Inflammatory macrophage treated with lipopolysaccharide for 1 hour (primary cell): ENCODE measurements around the gene GPR176.

ENCODE experiments used
- DNase-seq, 2 donors: peaks; one replicate each; pipeline ENCODE4 v3.0.0-alpha.2; 2020 to 2022

Gene GPR176

DNA sequence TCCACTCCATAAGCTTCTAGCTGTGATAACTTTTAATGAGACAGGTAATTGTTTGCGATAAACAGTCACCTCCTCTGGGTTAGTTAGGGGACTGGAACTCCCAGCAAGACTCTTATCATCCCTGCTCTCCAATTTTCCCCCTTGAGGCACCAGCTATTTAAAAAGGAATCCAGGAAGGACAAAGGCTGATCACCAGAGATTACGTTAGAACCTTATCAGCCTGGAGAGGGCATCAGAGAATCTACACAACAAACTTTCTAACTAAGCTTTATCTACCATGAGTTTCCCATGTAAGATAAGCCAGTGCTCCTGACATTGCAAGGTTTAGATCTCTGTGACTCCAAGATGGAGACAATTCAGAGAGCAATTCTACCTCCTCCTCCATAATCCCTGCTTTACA lies 31.3 kb downstream of the GPR176 start:
- no peak for DNase-seq

DNA sequence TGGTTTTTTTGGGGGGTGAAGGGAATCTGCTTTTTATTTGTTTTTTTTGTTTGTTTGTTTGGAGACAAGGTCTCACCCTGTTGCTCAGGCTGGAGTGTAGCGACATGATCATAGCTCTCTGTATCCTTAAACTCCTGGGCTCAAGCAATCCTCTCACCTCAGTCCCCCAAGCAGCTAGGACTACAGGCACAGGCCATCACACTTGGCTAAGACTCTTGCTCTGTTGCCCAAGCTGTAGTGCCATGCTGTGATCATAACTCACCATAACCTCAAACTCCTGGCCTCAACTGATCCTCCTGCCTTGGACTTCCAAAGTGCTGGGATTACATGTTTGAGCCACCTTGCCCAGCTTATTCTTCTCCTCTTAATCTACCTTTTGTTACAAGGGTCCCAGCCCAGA lies 31.8 kb downstream of the GPR176 start:
- DNase-seq, result no peak

DNA sequence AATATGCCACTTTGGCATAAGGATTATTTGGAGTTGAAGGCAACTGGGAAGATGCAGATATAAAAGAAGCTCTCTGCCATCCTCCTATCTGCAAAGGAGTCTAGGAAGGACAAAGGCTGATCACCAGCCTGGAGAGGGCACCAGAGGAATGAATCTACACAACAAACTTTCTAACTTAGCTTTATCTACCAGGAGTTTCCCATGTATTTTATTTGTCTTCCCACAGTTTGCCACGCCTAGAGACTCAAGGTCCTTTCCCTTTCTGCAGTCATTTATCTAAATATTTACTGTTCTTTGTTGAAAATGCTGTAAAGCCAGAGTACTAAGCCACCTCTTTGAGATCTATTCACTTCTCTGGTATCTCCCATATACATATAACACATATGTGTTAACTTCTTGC lies 32.2 kb downstream of the GPR176 start:
- DNase-seq, result peak; percentile 30 to 40

DNA sequence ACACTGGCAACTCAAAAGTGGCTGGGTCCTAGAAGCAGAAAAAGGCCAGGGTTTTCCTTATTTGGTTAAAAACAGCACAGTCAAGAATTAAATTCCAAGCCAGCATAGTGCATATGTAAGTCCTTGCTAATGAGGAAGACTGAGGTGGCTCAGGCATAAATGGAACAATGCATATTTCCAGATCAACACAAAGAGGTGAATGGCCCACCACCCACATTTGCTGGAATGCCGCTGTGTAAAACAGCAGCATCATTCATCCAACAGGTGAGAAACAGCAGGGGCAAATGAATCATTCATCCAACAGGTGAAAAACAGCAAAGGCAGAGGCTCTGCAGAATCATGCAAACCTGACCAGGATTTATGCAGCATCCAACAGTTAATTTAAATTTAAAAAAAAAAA lies 32.9 kb downstream of the GPR176 start:
- no peak for DNase-seq

DNA sequence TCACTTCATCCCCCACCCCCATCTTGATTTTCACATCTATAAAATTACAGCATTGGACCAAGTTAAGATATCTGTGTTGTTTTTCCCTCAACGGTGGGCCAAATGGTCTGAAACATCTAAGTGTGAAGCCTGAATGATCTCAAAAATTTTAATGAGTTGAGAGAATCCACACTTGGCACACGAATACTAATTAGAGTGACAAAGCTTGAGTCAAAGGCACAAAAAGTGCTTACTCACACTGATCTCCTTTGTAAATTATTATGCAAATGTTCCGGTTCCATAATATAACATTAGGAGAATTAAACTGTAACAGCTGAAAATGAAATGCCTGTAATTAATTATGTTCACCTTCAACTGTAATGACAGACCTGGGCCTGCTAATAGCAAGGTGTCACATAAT lies 33.6 kb downstream of the GPR176 start:
- no peak for DNase-seq

DNA sequence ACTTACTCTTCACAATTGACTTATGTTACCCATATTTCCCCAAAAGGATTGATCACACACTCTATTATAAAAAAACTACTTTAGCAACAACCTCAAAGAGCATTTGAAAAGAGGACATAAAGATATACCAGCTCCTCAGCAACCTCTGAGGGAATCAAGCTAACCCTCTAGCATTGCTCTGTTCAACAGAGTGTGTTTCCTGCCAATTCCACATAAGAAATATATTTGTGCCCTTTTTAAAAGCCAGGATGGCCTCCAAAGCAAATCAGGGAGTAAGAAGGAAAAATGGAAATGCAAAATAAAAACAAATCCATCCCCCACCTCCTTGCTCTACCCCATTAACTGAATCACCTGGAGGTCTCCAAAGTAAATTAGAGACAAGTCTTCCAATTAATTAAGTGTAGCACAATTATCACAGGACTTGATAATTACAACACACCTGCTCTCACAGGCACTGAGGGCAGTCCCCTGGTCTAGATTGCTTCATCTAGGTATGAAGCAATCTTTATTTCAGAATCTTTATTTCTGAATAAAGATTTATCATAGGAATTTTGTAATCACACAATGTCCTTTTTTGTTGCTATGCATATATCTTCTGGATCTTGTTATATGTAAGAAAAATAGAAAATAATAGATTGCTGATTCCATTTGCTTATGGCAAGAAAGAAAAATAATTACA lies 34.8 kb downstream of the GPR176 start:
- DNase-seq, result peak in 1 of 2 donors; percentile 13

DNA sequence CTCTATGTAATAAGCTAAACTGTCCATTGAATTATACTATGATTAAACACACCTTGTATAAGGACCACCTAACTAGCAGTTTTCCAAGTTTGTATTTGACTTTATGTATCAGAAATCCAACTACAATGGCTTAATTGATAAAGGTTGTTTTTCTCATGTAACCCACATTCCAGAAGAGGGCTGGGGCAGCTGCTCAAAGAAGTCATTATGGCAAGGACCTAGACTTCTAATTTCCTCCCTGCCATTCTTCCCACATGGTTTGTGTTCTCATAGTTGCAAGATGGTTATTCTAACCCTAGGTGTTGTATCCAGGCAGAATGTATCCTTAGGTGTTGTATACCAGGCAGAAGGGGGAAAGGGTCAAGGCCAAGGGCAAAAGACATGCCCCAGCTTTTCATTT lies 35.7 kb downstream of the GPR176 start:
- DNase-seq, result no peak

DNA sequence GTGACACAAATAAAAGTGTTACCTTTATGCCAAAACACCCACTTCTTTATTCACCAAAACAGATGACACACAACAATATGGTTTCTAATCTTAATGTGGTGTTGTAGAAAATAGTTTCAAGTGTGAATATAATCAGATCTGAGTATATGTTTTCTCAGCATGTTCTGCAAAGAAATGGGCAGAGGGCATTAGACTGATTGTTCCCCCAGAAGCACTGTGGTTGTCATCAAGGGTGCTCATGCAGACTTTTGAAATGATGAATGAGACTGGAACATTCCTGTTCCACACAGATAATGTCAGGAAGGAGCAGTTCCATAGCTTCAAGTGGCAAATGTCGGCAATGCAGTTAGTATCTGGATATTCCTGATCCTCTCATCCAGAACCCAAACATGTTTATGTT lies 37.5 kb downstream of the GPR176 start:
- DNase-seq, result no peak

DNA sequence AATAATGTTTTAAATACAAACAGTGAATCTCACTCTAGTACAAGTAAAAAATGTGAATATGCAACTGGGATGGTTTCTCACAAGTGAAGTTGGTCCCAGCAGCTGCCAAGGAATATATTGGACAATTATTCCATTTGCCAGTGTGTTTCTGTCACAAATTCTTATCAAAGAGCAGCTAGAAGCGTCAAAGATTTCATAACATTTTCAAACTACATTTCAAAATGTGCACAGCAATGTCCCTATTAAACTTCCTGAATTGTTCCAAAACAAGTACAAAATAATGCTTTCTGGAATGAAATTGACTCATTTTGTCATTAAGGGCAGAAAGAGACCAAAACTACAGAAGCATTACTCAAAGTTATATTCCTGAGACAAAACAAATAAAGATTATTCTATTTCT lies 38.3 kb downstream of the GPR176 start:
- DNase-seq, result peak in 1 of 2 donors; percentile 11

DNA sequence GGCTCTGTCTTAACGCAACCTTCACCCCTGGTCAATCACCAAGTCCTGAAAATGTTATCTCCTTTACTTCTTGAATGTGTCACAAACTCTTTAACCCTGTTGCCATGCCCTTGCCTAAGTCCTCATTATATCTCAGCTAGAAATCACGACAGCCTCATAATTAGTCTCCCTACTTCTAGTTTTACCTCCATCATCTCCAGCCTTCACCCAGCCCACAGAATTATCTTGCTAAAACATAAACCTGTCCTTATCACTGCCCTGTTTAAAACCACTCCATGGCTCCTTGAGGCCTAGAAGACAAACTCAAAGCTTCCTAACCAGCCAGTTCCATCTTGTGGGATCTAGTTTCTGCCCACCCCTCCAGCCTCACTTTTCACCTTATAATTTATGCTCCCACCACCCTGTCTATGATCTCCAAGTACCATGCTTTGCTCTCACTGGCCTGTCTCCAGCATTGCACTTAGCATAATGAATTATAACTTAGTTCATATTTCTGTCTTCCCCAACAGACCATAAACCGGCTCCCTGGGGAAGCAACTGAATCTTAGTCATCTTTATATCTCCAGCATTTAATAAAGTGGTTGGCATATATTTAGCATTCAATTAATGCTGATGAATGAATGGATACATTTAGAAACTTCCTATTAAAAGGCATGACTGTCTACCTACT lies 39.2 kb downstream of the GPR176 start:
- DNase-seq, result no peak

DNA sequence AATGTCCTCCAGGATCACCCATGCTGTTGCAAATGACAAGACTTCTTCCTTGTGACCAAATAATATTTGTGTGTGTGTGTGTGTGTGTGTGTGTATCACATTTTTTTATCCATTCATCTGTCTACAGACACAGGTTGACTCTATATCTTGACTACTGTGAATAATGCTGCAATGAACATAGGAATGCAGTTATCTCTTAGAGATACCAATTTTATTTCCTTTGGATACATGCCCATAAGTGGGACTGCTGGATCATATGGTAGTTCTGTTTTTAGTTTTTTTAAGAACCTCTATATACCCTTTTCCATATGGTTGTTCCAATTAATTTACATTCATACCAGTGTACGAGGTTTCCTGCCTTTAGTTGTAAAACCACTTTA lies 41.7 kb downstream of the GPR176 start:
- no peak for DNase-seq

DNA sequence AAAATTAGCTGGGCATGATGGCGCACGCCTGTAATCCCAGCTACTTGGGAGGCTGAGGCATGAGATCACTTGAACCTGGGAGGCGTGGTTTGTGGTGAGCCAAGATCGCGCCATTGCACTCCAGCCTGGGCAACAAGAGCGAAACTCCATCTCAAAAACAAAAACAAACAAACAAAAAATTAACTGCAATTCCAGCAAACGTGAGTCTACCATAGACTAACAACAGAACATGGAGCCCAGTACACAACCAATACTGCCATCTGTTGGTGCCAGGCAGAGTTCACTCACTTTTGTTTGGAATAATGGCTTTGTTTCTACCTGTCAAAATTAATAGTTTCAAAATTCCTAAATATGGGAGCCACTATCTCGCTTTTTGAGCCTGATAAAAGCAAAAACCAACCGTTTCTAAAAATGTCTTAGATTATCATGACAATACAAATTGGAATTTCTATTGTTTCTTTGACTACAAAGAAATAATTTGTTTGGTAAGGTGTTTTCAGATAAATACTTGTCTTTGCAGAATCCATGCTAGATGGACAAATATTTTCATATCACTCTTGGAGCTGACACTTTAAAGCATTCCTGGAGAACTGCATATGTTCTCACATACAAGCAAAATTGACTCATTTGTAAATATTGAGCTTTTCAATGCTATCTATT lies 45.0 kb downstream of the GPR176 start:
- DNase-seq, result peak in 1 of 2 donors; percentile 47

DNA sequence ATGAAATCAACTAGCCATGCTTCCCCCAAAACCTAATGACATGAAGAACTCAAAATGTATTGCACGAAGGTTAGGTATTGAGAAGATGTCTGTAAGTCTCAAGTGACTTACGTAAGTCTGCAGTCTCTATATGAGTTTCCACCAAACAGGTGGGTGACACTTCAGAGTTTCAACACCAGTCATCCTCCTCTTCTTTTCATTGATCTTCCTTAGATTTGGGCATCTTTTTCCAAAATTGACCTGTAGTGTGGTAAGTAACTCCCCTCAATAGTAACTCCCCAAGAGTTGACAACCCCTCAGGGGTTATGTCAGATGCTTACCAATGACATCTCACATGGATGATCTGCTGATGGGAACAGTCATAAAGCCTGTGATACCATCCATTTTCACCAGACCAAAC lies 46.1 kb downstream of the GPR176 start:
- no peak for DNase-seq

DNA sequence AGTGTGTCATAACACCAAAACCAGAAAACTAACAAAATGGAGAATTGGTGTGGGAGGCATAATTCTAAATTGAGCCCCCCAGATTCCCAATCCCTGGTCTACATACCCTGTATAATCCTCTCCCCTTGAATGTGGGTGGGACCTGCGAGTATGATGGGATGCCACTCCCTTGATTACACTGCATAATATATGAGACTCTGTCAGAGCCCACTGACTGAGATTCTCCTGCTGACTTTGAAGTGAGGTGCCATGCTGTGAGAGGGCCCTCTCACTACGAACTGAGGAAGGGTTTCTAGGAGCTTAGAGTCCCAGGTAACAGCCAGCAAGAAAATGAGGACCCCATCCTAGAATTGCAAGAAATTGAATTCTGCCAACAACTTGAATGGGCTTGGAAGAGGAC lies 49.5 kb downstream of the GPR176 start:
- DNase-seq, result no peak

DNA sequence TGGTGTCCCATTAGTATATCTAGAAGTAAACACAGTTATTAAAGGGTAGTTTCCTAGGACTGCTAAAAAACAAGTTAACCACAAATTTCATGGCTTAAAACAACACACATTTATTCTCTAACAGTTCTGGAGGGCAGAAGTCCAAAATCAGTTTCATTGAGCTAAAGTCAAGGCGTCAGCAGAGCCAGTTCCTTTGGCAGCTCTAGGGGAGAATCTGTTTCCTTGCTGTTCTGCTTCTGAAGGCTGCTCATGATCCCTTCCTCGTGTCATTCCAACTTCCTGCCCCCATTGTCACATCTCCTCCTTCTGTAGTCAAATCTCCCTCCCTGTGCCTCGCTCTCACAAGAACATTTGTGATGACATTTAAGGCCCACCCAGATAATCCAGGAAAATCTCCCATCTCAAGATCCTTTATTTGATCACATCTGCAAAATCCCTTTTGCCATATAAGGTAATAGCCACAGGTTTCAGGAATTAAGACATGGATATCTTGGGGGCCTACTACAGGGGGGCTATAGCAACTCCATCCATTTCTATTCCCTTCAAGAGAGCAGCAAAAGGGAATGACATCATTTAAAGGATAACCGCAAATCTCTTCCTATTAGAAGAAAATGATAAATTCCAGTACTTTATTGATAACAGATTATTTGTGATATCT lies 50.1 kb downstream of the GPR176 start:
- no peak for DNase-seq

DNA sequence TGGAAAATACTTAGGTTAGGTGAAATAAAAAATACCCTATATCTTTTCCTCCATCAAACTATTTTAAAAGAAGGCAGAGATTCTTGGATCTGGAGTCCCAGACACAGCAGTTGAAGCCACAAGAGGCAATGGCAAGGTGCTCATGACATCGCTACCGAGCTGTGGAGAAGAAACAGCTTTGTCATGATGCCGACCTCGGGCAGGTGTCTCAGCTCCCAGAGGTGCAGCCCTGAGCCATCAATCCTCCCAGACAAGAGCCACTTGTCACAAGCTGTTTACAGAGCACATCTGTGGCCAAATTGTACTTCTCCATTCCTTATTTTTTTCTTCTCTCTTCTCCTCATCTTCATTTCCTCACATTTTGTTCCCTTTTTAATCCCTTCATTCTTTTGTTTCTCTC lies 50.8 kb downstream of the GPR176 start:
- DNase-seq, result no peak

DNA sequence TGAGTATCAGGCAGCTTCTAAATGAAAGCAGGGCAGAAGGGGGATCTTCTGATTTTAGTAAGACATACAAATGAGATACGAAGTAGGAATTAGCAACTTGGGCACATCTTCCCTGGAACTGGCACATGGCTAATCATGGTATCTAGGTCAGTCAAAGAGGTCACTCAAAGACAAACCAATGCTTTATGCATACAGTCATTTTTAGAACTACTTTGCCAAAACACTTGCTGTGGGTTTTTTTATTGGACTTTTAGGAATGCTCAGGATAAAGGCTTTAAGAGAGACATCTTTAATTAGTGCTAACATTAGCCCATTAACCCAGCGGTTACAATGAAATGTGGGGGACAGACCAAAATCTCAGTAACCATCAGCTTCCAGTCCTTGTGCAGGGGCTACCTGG lies 51.7 kb downstream of the GPR176 start:
- DNase-seq, result no peak

DNA sequence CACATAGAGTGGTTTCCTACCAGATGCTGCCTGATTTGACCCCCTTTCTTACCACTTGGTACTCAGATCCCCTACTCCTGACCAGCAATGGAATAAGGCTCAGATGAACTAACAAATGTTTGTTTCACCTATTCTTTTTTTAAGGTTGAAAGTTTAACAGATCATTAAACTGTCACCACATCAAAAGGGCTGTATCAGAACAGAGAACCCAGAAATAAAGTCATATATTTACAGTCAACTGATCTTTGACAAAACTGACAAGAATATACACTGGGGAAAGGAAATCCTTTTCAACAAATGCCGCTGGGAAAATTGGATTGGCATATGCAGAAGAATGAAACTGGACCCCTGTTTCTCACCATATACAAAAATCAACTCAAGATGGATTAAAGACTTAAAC lies 56.0 kb downstream of the GPR176 start:
- DNase-seq, result no peak

DNA sequence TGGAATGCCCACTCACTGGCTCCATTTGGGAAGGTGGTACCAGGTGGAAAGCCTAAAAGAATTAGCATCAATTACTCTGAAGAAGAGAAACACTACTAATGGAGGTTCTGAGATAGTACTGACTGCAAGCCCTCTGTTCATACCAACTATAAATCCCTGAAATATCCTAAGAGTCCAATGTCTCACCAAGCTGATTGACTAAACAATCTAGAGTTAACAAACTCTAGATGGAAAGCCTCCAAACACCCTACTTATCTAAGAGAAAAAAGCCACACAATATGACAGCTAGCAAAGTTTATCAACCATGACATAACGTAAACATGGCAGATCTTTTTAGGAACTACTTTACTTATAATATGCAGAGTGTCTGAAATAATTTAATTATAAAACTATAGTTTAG lies 59.2 kb downstream of the GPR176 start:
- DNase-seq, result no peak

DNA sequence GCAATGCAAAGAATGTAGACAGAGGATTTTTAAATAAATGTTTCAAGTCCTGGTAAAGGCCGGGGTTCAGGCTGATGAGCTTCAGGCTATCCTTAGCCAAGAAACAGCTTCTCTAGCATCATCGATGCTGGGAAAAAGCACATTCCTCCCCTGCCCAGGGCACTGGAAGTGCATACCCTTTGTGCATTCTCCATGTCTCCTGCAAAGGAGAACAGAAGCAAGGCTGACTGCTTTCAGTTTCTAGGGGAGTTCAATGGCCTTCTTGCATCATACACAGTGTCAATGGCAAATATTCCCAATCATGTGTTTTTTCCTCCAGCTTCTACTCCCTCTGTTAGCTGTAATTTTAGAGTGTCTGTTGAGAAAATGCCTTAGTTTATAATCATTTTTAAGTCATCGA lies 59.9 kb downstream of the GPR176 start:
- no peak for DNase-seq

DNA sequence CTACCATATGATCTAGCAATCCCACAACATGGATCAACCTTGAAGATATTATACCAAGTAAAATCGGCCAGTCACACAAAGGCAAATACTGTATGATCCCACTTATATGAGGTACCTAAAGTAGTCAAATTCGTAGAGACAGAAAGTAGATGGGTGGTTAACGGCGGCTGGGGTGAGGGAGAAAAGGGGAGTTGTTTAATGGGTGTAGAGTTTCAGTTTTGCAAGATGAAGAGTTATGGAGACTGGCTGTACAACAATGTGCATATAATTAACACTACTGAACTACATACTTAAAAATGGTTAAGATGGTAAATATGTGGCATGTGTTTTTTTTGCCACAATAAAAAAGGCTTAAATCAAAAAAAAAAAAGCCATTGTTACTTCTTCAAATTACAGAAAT lies 60.4 kb downstream of the GPR176 start:
- DNase-seq, result no peak

DNA sequence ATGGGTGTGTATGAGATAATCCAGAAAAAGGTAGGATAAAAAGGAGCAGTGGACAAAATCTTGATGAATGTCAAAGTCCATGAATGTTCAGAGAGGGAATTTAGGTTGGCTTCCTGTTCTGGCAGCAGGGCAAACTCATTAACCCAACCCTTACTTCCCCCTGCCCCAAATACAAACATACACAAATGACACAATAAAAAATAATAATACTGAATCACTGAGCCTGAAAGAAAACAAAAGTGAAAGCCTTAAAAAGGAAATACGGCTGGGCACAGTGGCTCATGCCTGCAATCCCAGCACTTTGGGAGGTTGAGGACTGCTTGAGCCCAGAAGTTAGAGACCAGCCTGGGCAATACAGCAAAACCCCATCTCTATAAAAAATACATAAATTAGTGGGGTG lies 62.9 kb downstream of the GPR176 start:
- DNase-seq, result no peak

DNA sequence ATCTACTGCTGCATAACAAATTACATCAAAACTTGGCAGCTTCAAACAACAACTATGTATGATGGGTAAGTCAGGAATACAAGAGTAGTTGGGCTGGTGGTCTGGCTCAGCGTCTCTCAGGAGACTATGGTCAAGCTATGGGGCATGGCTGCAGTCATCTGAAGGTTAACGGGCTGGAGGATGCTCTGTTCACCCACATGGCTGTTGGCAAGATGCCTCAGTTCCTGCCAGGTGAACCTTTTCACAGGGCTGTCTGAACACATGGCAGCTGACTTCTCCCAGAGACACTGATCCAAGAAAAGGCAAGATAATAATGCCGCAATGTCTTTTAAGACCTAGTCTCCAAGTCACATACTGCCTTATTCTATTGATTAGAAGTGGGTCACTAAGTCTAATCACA lies 63.7 kb downstream of the GPR176 start:
- no peak for DNase-seq

DNA sequence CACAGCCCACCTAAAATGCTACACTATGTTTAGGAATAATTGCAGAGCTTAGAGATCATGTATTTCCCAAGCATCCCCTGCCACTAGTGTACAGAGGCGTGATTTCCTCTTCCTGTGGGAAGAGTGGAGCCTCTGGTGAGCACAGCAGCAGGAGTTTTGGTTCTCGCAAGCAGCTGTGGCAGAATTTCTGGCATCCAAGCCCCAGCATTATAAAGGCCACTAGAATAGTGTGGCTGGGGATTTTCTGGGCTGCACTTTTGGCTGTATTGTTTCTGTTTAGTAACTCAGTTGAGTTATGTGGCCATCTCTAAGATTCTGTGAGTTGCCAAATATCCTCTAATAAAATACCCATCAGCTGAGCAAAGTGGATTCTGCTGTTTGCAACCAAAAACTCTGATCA lies 64.7 kb downstream of the GPR176 start:
- DNase-seq, result no peak
